Measurements from ENCODE around the gene FGF19.

GRCh38 chr11:69745201-69745600 is 41.4 kb upstream of the FGF19 start:
- TF ChIP-seq CTCF (IDR thresholded peaks at IDR 0.05) (no peak), POLR2A (IDR thresholded peaks at IDR 0.05) (no peak), POLR2AphosphoS5 (IDR thresholded peaks at IDR 0.05) (no peak)

Data from breast epithelium (tissue), 3 donors.